Measurements from ENCODE around the gene ZCCHC14.
A peak's percentile ranks its signal among the peaks of the same experiment; 100 is the strongest.
"Not testable (repeated sequence)": the region's sequence is repeated elsewhere in the genome, so short reads cannot be mapped to it uniquely, and the experiment has no call there.

ZCCHC14 gene

DNA sequence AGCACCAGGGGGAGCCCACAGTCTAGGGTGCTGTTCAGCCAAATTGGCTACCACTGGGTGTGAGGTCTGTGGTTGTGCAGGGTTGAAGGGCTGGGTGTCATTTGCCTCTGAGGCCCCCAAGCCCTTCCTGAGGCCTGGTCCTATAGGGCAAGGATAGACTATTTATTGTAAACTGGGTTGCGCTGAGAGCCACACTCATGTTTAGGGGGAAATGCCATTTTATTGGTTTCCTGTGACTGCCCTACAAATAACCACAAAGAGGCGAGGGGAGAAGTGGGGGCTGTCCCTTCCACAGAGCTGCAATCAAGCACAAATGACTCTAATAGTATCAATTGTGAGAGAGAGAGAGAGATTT, 3.6 kb upstream of the ZCCHC14 start:
- H3K27ac Mint-ChIP-seq: peak overlapping the region; percentile 29
- H3K36me3 Mint-ChIP-seq (ENCODE audit: low read depth): peaks cover 5% of the 10 kb centered on the region
- H3K4me3 Mint-ChIP-seq: no peak overlapping the region
- no peak for DNase-seq
- no peaks in the 10 kb centered on the region for H3K9me3 Mint-ChIP-seq
- H3K27me3 Mint-ChIP-seq: peaks cover 15% of the 10 kb centered on the region
- H3K4me1 Mint-ChIP-seq (ENCODE audit: low read depth): peaks cover 26% of the 10 kb centered on the region

DNA sequence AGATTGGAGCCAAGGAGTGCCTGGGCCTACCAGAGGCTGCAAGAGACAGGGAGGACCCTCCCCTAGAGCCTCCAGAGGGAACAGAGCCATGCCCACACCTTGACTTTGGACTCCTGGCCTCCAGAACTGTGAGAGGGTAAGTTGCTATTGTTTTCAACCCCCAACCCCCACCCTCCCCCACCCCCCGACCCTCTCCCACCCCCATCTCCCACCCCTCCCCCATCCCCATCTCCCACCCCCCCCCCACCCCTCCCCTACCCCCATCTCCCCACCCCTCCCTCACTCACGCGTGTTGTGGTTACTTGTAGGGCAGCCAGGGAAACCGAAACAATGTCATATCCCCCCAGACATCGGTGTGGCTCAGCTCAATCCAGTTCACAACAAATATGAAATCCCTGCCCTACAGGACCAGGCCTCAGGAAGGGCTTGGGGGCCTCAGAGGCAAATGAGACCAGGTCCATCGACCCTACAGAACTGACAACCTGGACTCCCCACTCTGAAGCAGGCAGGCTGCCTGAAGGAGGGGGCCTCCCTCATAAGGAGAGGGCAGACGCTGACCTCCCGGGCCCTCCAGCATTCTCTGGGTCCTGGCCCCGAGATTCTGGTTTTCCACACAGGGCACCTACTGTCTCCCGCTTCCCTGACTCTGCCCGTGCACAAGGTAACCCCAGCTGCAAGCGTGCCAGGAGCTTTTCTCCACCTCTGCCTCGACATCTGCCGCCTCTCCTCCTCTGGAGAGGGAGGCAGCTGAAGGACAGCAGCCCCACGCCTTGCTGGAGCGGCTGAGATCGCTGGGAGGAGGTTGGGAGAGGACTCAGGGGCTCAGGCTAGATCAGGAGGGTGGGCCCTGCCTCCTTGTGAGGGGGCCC, 3.0 kb upstream of the ZCCHC14 start:
- no peak for DNase-seq
- Mint-ChIP-seq H3K27ac (no peak overlapping the region), H3K36me3 (ENCODE audit: low read depth) (peaks cover 8% of the 10 kb centered on the region), H3K4me3 (no peak overlapping the region), H3K27me3 (peaks cover 15% of the 10 kb centered on the region), H3K4me1 (ENCODE audit: low read depth) (peaks cover 29% of the 10 kb centered on the region), H3K9me3 (no peaks in the 10 kb centered on the region)

DNA sequence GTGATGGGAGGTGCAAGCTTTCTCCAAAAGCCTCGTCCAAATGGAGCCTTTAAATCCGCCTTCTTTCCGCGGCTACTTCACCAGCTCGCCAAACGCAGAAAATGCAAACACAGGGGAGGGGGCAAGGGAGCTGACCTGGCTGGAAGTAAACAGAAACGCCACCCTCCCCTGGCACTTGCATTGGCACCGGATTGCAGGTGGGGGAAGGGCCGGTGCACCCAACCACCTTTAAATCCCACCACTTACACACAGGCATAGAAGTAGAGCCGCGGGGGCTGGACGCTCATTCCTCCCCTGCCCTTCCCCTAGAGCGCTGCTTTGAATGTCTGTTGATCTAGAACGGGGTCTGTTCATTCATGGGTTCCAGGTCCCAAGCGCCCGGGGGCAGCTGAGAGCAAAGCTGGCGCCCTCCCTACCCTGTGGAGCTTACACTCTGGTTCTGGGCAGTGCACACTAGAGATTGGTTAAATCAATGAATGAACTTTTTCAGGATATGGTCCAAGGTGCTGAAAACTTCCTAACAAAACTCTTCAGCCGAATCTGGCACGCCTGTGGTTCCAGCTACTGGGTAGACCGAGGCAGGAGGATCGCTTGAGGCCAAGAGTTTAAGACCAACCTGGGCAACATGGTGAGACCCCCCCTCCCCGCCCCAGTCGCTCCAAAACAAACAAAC, 920 bp upstream of the ZCCHC14 start:
- Mint-ChIP-seq H3K27me3 (peaks cover 9% of the 10 kb centered on the region), H3K27ac (peak overlapping the region; percentile 88), H3K9me3 (no peaks in the 10 kb centered on the region), H3K36me3 (ENCODE audit: low read depth) (peaks cover 17% of the 10 kb centered on the region), H3K4me1 (ENCODE audit: low read depth) (peaks cover 50% of the 10 kb centered on the region), H3K4me3 (peak overlapping the region; percentile 80)
- no peak for DNase-seq

DNA sequence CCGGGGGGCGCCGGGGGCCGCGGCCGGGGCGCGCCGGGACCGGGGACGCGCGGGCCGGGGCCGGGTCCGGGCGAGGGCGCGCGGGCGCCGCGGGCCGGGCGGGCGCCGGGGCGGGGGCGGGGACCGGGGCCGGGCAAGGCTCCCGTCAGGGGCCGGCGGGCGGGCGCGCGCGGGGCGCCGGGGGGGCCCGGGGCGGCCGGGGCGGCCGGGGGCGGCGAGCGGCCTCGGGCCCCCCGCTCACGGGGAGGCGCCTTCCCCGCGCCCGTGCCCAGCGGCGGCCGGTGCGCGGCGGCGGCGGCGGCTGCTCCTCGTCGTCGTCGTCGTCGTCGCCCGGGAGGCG, 563 bp downstream of the ZCCHC14 start:
- DNase-seq: no peak
- no peaks in the 10 kb centered on the region for H3K9me3 Mint-ChIP-seq
- peaks cover 60% of the 10 kb centered on the region for H3K4me1 Mint-ChIP-seq (ENCODE audit: low read depth)
- no peak overlapping the region for H3K27ac Mint-ChIP-seq
- H3K36me3 Mint-ChIP-seq (ENCODE audit: low read depth): peaks cover 17% of the 10 kb centered on the region
- H3K27me3 Mint-ChIP-seq: peaks cover 9% of the 10 kb centered on the region
- no peak overlapping the region for H3K4me3 Mint-ChIP-seq

DNA sequence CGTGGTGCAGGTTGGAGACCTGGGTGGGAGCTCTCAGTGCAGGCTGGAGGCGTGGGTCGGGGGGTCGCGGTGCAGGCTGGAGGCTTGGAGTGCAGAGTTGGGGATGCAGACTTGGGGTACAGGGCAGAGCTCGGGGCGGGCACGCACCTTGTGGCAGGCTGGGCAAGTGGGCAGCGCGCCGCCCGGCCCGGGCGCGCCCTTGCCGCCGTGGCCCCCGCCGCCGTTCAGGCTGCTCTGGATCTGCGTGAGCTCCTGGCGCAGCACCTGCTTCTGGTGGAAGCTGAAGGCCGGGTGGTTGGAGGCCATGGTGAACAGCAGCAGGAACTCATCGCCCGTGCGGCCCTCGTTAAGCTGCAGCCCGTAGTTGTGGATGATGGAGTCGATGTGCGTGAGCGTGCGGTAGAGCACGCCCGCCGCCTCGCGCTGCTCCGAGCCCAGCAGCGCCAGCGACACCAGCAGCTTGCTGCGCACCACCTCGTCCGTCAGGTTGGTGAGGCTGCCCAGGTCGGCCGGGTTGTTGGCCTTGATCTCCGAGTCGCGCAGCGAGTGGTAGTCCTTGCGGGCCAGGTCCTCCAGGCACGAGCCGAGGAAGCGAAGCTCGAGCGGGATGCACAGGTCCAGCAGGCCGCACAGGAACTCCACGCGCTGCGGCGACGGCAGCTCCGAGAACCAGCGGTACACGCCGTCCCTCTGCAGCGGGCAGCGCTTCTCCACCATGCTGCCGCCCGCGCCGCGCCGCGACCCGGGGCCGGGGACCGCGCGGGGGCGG, 1.1 kb downstream of the ZCCHC14 start:
- DNase-seq: peak; percentile 64
- H3K27me3 Mint-ChIP-seq: peaks cover 7% of the 10 kb centered on the region
- H3K36me3 Mint-ChIP-seq (ENCODE audit: low read depth): peaks cover 17% of the 10 kb centered on the region
- H3K9me3 Mint-ChIP-seq: no peaks in the 10 kb centered on the region
- peaks cover 61% of the 10 kb centered on the region for H3K4me1 Mint-ChIP-seq (ENCODE audit: low read depth)
- H3K27ac Mint-ChIP-seq: peak overlapping the region; percentile 85
- H3K4me3 Mint-ChIP-seq: peak overlapping the region; percentile 78

DNA sequence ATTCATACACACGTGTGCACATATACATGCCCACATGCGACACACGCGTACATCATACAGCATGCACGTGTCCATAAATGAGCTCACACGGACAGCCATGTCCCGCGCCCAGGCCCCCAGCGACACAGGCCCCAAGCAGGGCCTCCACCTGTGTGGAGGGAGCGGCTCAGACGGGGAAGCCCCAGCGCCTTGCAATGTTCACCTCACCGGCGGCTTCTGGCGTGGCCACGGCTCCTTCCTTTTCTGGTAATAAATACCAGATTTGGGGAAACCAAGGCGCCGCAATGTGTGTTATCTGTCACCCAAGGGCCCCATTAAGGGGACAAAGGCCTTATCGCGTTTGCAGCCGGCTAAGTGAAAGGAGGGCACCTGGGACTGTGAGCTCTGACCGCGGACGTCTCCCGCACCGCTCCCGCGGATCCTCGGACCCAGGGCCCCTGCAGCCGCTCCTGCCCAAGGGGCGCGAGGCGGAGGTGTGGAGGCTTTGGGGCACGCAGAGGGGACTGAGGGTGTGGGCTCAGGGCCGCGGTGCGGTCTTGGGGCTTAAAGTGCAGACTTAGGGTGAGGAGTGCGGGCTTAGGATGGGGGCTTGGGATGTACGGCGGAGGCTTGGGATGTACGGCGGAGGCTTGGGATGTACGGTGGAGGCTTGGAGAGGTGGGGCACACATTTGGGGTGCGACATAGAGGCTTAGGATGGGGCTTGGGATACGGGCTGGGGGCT, 1.9 kb downstream of the ZCCHC14 start:
- peak overlapping the region; percentile 85 for H3K27ac Mint-ChIP-seq
- peak; percentile 73 for DNase-seq
- not testable (repeated sequence) for H3K9me3 Mint-ChIP-seq, H3K27me3 Mint-ChIP-seq
- peaks cover 17% of the 10 kb centered on the region for H3K36me3 Mint-ChIP-seq (ENCODE audit: low read depth)
- peak overlapping the region; percentile 78 for H3K4me3 Mint-ChIP-seq
- peaks cover 61% of the 10 kb centered on the region for H3K4me1 Mint-ChIP-seq (ENCODE audit: low read depth)

DNA sequence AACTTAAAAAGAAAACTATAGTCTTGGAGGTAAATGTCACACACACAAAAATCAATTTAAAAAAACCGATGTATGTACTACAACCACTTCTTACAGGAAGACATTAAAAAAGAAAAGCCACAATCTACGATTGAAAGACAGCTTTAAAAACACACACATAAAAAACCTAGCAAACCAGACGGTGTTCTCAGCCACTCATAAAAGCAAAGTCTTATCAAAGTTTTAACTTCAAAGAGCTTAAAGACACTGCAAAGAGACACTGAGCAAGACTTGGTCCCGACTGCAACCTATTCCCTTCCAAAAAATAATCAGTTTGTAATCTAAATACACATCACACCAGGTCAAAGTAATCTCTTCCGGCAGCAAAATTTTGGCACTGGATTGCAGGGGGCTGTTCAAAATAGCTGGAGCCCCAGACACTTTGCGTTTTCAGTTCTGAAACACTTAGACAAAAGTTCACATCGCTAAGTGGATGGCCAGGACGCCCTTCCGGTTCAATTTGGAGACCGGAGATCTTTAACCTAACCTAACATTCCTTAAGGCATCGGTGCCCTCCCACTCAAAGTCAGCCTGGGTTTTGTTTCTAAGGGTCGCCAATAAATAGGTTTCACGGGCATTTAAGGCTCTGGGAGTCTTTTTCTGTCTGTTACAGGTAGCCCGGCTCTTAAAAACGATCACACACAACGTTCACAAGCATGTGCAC, 2.6 kb downstream of the ZCCHC14 start:
- no peak for DNase-seq
- Mint-ChIP-seq H3K4me1 (ENCODE audit: low read depth) (peaks cover 63% of the 10 kb centered on the region), H3K9me3 (no peaks in the 10 kb centered on the region), H3K36me3 (ENCODE audit: low read depth) (peaks cover 17% of the 10 kb centered on the region), H3K4me3 (peak overlapping the region; percentile 78), H3K27ac (peak overlapping the region; percentile 85), H3K27me3 (peaks cover 4% of the 10 kb centered on the region)

DNA sequence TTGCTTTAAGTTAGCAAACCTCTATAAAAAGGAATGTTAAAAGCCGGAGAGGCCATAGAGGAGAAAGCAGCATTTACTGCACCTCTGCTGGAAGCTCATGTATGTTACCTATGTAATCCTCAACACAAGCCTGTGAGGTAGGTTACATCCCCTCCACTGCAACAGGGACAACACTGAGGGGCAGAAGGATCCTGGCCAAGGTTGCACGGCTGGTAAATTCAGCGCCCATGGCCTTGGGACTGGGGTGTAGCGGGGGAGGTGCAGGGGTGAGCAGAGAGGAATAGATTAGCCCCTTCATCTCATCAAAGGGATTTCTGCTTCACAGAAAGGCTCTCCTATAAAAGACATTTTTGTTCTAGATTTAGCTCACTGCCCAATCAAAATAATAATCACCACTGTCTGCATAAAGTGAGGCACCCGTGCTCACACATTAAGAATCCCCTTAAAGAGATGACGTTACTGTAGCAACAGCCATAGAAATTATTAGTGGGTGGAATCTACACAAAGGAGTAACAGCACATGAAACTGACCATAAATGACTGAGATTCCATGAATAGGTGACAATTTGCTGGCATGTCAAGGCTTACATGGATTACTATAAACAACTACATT, 3.3 kb downstream of the ZCCHC14 start:
- Mint-ChIP-seq H3K9me3 (no peaks in the 10 kb centered on the region), H3K27ac (peak overlapping the region; percentile 85), H3K36me3 (ENCODE audit: low read depth) (peaks cover 20% of the 10 kb centered on the region), H3K4me3 (peak overlapping the region; percentile 78), H3K4me1 (ENCODE audit: low read depth) (peaks cover 69% of the 10 kb centered on the region), H3K27me3 (peaks cover 2% of the 10 kb centered on the region)
- no peak for DNase-seq

DNA sequence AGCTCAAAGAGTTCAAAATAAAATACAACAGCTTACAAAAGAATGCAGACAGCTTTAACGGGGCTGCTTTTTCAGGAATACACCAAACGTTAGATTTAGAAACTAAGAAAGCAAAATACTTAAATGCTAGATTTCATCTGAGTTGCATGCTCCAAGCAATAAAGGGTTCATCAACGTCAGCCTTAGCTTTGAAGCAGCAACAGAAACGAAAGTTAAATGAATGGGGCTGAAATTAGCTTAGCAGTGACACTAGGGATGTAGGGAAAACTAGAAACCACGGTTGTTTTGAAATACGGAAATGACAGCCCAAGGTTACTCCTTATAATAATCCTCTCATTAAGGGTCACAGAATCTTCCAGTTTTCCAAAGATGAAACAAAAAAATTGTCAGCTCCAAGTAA, 3.9 kb downstream of the ZCCHC14 start:
- not testable (repeated sequence) for DNase-seq, H3K27me3 Mint-ChIP-seq, H3K9me3 Mint-ChIP-seq
- peak overlapping the region; percentile 78 for H3K4me3 Mint-ChIP-seq
- H3K36me3 Mint-ChIP-seq (ENCODE audit: low read depth): peaks cover 26% of the 10 kb centered on the region
- peak overlapping the region; percentile 9 for H3K27ac Mint-ChIP-seq
- H3K4me1 Mint-ChIP-seq (ENCODE audit: low read depth): peaks cover 75% of the 10 kb centered on the region

DNA sequence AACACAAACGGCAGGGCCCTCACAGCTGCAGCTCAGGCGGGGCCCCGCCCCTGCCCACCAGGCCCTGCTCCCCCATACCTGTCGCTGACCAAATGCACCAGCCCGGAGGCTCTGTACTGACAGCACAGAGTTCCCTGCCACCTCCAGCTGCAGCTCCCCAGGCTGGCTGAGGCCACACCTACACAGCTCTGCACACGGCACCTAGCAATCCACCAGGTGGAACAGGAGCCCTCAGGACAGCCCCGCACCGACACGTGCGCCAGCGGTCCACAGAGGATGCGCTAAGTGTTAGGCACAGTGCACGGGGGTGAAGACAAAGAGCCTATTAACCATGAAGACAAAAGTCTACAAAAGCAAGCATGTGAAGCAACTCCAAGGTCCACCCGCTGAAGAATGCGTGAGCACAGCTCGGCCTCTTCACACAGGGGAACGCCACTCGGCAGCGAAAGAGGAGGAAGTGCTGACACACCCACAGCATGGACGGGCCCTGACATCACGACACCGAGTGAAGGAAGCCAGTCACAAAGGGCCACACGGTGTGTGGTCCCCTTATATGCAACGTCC, 5.4 kb downstream of the ZCCHC14 start:
- Mint-ChIP-seq H3K9me3 (no peaks in the 10 kb centered on the region), H3K27me3 (no peaks in the 10 kb centered on the region), H3K27ac (peak overlapping the region; percentile 22), H3K4me3 (peak overlapping the region; percentile 21), H3K4me1 (ENCODE audit: low read depth) (peaks cover 79% of the 10 kb centered on the region), H3K36me3 (ENCODE audit: low read depth) (peaks cover 35% of the 10 kb centered on the region)
- peak; percentile 42 for DNase-seq

DNA sequence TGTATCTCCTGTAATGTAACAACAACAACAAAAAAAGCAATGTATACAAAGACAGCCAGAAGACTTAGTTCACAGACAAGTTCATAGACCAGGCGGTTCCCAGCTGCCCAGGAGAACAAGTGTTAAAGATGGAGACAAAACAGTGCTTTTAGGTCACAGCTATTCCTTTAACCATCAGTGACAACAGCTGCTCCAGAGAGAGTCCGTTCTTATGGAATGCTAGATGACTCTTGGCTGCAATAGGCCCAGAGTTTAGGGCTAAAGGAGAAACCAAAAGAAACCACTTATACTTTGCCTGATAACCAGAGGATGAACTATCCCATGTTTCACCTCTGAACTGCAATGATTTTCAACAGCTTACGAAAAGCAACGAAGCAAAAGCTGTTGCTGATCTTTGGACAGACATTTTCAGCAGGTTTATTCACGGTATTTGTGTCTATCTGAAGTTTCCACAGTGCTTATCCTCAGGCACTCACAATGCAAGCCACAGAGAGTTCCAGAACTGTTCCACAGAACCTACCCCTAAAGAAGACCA, 6.0 kb downstream of the ZCCHC14 start:
- Mint-ChIP-seq H3K27me3 (no peaks in the 10 kb centered on the region), H3K4me3 (peak overlapping the region; percentile 50), H3K27ac (peak overlapping the region; percentile 89), H3K9me3 (no peaks in the 10 kb centered on the region), H3K4me1 (ENCODE audit: low read depth) (peaks cover 85% of the 10 kb centered on the region), H3K36me3 (ENCODE audit: low read depth) (peaks cover 40% of the 10 kb centered on the region)
- no peak for DNase-seq

DNA sequence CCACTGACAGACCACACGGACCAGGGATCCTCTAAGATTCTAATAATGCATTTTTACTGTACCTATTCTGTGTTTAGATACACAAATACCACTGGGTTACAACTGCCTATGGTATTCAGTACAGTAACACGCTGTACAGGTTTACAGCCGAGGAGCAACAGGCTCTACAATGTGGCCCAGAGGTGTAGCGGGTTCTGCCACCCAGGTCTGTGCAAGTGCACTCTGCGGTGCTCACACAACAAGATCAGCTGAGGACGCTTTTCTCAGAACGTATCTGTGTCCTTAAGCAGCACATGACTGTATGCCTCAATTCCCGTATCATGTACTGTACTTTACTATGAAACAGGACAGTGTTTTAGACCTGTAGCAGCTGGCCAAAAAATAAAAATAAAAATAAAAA, 6.5 kb downstream of the ZCCHC14 start:
- no peaks in the 10 kb centered on the region for H3K9me3 Mint-ChIP-seq
- DNase-seq: no peak
- H3K36me3 Mint-ChIP-seq (ENCODE audit: low read depth): peaks cover 37% of the 10 kb centered on the region
- H3K4me3 Mint-ChIP-seq: peak overlapping the region; percentile 50
- peak overlapping the region; percentile 89 for H3K27ac Mint-ChIP-seq
- H3K27me3 Mint-ChIP-seq: no peaks in the 10 kb centered on the region
- H3K4me1 Mint-ChIP-seq (ENCODE audit: low read depth): peaks cover 86% of the 10 kb centered on the region

DNA sequence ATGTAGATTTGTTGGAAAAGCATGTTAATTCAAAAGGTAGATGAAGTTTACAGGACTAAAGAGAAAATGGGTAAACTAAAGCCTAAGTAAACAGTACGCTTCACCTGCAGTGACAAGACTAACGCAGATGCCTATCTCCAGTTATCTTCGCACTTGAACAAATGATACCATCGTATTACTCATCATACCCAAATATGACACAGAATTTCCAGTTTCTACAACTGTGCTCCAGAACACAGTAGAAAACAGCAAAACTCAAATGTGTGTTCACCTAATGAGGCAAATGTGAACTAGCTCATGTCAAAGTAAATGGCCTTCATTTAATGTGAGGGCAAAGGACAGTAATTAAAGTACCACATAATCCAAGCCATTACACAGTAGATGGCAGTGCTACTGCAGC, 7.0 kb downstream of the ZCCHC14 start:
- H3K4me3 Mint-ChIP-seq: peak overlapping the region; percentile 50

More for the DNA sequence above, 7.0 kb downstream of the ZCCHC14 start:
- H3K9me3 Mint-ChIP-seq, DNase-seq, H3K27me3 Mint-ChIP-seq: not testable (repeated sequence)
- peaks cover 37% of the 10 kb centered on the region for H3K36me3 Mint-ChIP-seq (ENCODE audit: low read depth)
- peak overlapping the region; percentile 89 for H3K27ac Mint-ChIP-seq
- peaks cover 86% of the 10 kb centered on the region for H3K4me1 Mint-ChIP-seq (ENCODE audit: low read depth)

Measured in activated T-cell treated with anti-CD3 and anti-CD28 coated beads, Interleukin-2, amount 50 U/mL, for 24 hours (primary cell).